ENCODE results near the gene ANKRD7.

ANKRD7 gene

GRCh38 chr7:118224521-118224920 lies at the start of gene ANKRD7:
Gene ANKRD7 (plus strand): TSS chr7:118224704. CDS start chr7:118224831, 127 bp downstream.
- Mint-ChIP-seq H3K4me1 (ENCODE audit: low read depth) (no peaks in the 10 kb centered on the region), H3K27ac (no peak within 1 kb of the TSS), H3K36me3 (ENCODE audit: low read depth) (no peaks in the 10 kb centered on the region), H3K9me3 (no peaks in the 10 kb centered on the region), H3K27me3 (ENCODE audit: low read depth) (no peaks in the 10 kb centered on the region), H3K4me3 (no peak within 1 kb of the TSS)

- Mint-ChIP-seq H3K27ac (no peak overlapping the region), H3K4me1 (ENCODE audit: low read depth) (no peaks in the 10 kb centered on the region), H3K9me3 (no peaks in the 10 kb centered on the region), H3K36me3 (ENCODE audit: low read depth) (no peaks in the 10 kb centered on the region), H3K27me3 (ENCODE audit: low read depth) (peaks cover 1% of the 10 kb centered on the region), H3K4me3 (no peak overlapping the region)
These were observed 48.8 kb upstream of the ANKRD7 start for GRCh38 chr7:118175740-118176139.

GRCh38 chr7:118179191-118179590 lies 45.3 kb upstream of the ANKRD7 start:
- Mint-ChIP-seq H3K4me3 (no peak overlapping the region), H3K9me3 (no peaks in the 10 kb centered on the region), H3K27ac (no peak overlapping the region), H3K4me1 (ENCODE audit: low read depth) (peaks cover 5% of the 10 kb centered on the region), H3K27me3 (ENCODE audit: low read depth) (no peaks in the 10 kb centered on the region), H3K36me3 (ENCODE audit: low read depth) (peaks cover 6% of the 10 kb centered on the region)

- Mint-ChIP-seq H3K27ac (peak overlapping the region; percentile 99), H3K36me3 (ENCODE audit: low read depth) (peaks cover 29% of the 10 kb centered on the region), H3K27me3 (ENCODE audit: low read depth) (no peaks in the 10 kb centered on the region), H3K9me3 (no peaks in the 10 kb centered on the region), H3K4me3 (peak overlapping the region; percentile 98), H3K4me1 (ENCODE audit: low read depth) (peaks cover 28% of the 10 kb centered on the region)
These were observed 41.7 kb upstream of the ANKRD7 start for GRCh38 chr7:118182593-118183427.

- Mint-ChIP-seq H3K4me3 (peak overlapping the region; percentile 98), H3K9me3 (no peaks in the 10 kb centered on the region), H3K4me1 (ENCODE audit: low read depth) (peaks cover 32% of the 10 kb centered on the region), H3K27me3 (ENCODE audit: low read depth) (no peaks in the 10 kb centered on the region), H3K27ac (peak overlapping the region; percentile 99), H3K36me3 (ENCODE audit: low read depth) (peaks cover 35% of the 10 kb centered on the region)
These were observed 41.1 kb upstream of the ANKRD7 start for GRCh38 chr7:118183428-118183785.

GRCh38 chr7:118183786-118184564 lies 40.5 kb upstream of the ANKRD7 start, which contains the start of gene LSM8:
Gene LSM8 (plus strand): TSS chr7:118184164. CDS start chr7:118184224, 60 bp downstream.
- Mint-ChIP-seq H3K4me1 (ENCODE audit: low read depth) (peaks cover 32% of the 10 kb centered on the region), H3K27ac (peak within 1 kb of the TSS; percentile 99), H3K36me3 (ENCODE audit: low read depth) (peaks cover 39% of the 10 kb centered on the region), H3K4me3 (peak within 1 kb of the TSS; percentile 98), H3K9me3 (no peaks in the 10 kb centered on the region), H3K27me3 (ENCODE audit: low read depth) (no peaks in the 10 kb centered on the region)

- peak overlapping the region; percentile 99 for H3K27ac Mint-ChIP-seq
- H3K4me1 Mint-ChIP-seq (ENCODE audit: low read depth) = peaks cover 32% of the 10 kb centered on the region
- peak overlapping the region; percentile 98 for H3K4me3 Mint-ChIP-seq
- no peaks in the 10 kb centered on the region for H3K27me3 Mint-ChIP-seq (ENCODE audit: low read depth)
- peaks cover 40% of the 10 kb centered on the region for H3K36me3 Mint-ChIP-seq (ENCODE audit: low read depth)
- H3K9me3 Mint-ChIP-seq = no peaks in the 10 kb centered on the region
These were observed 40.0 kb upstream of the ANKRD7 start for GRCh38 chr7:118184565-118184940.

- Mint-ChIP-seq H3K4me3 (peak overlapping the region; percentile 98), H3K27ac (peak overlapping the region; percentile 99), H3K36me3 (ENCODE audit: low read depth) (peaks cover 43% of the 10 kb centered on the region), H3K4me1 (ENCODE audit: low read depth) (peaks cover 32% of the 10 kb centered on the region), H3K27me3 (ENCODE audit: low read depth) (no peaks in the 10 kb centered on the region), H3K9me3 (no peaks in the 10 kb centered on the region)
These were observed 39.2 kb upstream of the ANKRD7 start for GRCh38 chr7:118185163-118185860.

- Mint-ChIP-seq H3K27me3 (ENCODE audit: low read depth) (no peaks in the 10 kb centered on the region), H3K4me3 (peak overlapping the region; percentile 98), H3K36me3 (ENCODE audit: low read depth) (peaks cover 45% of the 10 kb centered on the region), H3K9me3 (no peaks in the 10 kb centered on the region), H3K4me1 (ENCODE audit: low read depth) (peaks cover 32% of the 10 kb centered on the region), H3K27ac (no peak overlapping the region)
These were observed 38.0 kb upstream of the ANKRD7 start for GRCh38 chr7:118186501-118186900.

- Mint-ChIP-seq H3K27me3 (ENCODE audit: low read depth) (no peaks in the 10 kb centered on the region), H3K4me1 (ENCODE audit: low read depth) (peaks cover 3% of the 10 kb centered on the region), H3K4me3 (no peak overlapping the region), H3K9me3 (no peaks in the 10 kb centered on the region), H3K27ac (no peak overlapping the region), H3K36me3 (ENCODE audit: low read depth) (peaks cover 13% of the 10 kb centered on the region)
These were observed 29.9 kb upstream of the ANKRD7 start for GRCh38 chr7:118194571-118194970.

- Mint-ChIP-seq H3K4me3 (no peak overlapping the region), H3K36me3 (ENCODE audit: low read depth) (peaks cover 9% of the 10 kb centered on the region), H3K9me3 (no peaks in the 10 kb centered on the region), H3K4me1 (ENCODE audit: low read depth) (peaks cover 3% of the 10 kb centered on the region), H3K27me3 (ENCODE audit: low read depth) (no peaks in the 10 kb centered on the region), H3K27ac (no peak overlapping the region)
These were observed 28.5 kb upstream of the ANKRD7 start for GRCh38 chr7:118195837-118196474.

- H3K27ac Mint-ChIP-seq = no peak overlapping the region
- H3K9me3 Mint-ChIP-seq = no peaks in the 10 kb centered on the region
These were observed 22.4 kb upstream of the ANKRD7 start for GRCh38 chr7:118202061-118202460.

GRCh38 chr7:118214051-118214832 lies 10.3 kb upstream of the ANKRD7 start:
- Mint-ChIP-seq H3K27me3 (ENCODE audit: low read depth) (peaks cover 35% of the 10 kb centered on the region), H3K4me3 (peak overlapping the region; percentile 78), H3K4me1 (ENCODE audit: low read depth) (peaks cover 11% of the 10 kb centered on the region), H3K27ac (no peak overlapping the region), H3K36me3 (ENCODE audit: low read depth) (no peaks in the 10 kb centered on the region), H3K9me3 (no peaks in the 10 kb centered on the region)

More at GRCh38 chr7:118202061-118202460, 22.4 kb upstream of the ANKRD7 start:
- H3K27me3 Mint-ChIP-seq (ENCODE audit: low read depth) = peaks cover 5% of the 10 kb centered on the region
- no peaks in the 10 kb centered on the region for H3K36me3 Mint-ChIP-seq (ENCODE audit: low read depth)
- H3K4me3 Mint-ChIP-seq = no peak overlapping the region
- H3K4me1 Mint-ChIP-seq (ENCODE audit: low read depth) = no peaks in the 10 kb centered on the region

Measured in T-helper 1 cell treated with Interleukin-12 subunit alpha and Interleukin-12 subunit beta and Interleukin-4 antibody, amounts not matched to agents 30 μg/mL and 1 μg/mL, for 36 hours (primary cell).